ENCODE measurements around the gene PANK4.

The PANK4 gene

GRCh38 chr1:2512862-2513421, 13.5 kb downstream of the PANK4 start:
- H3K27ac ChIP-seq (ENCODE audit: poor library complexity, severe bottlenecking), result no peak overlapping the region
- ATAC-seq (ENCODE audit: low read depth) (no peak), DNase-seq (ENCODE audit: low spot score) (no peak)
- H3K4me3 ChIP-seq (ENCODE audit: severe bottlenecking), result no peak overlapping the region
- no peaks in the 10 kb centered on the region for H3K4me1 ChIP-seq (ENCODE audit: insufficient read depth, poor library complexity, severe bottlenecking)
- H3K9me3 ChIP-seq (ENCODE audit: severe bottlenecking), result no peaks in the 10 kb centered on the region
- no peak for TF ChIP-seq CTCF (IDR thresholded peaks at IDR 0.05; ENCODE audit: poor library complexity, severe bottlenecking)
- H3K27me3 ChIP-seq (ENCODE audit: insufficient read depth, poor library complexity, severe bottlenecking), result no peaks in the 10 kb centered on the region
- peaks cover 77% of the 10 kb centered on the region for H3K36me3 ChIP-seq (ENCODE audit: low read depth)

GRCh38 chr1:2510366-2511155, 15.8 kb downstream of the PANK4 start:
- Histone ChIP-seq H3K4me3 (ENCODE audit: severe bottlenecking) (no peak overlapping the region), H3K36me3 (ENCODE audit: low read depth) (peaks cover 64% of the 10 kb centered on the region), H3K4me1 (ENCODE audit: insufficient read depth, poor library complexity, severe bottlenecking) (no peaks in the 10 kb centered on the region), H3K27me3 (ENCODE audit: insufficient read depth, poor library complexity, severe bottlenecking) (no peaks in the 10 kb centered on the region), H3K9me3 (ENCODE audit: severe bottlenecking) (no peaks in the 10 kb centered on the region), H3K27ac (ENCODE audit: poor library complexity, severe bottlenecking) (no peak overlapping the region)
- no peak for TF ChIP-seq CTCF (IDR thresholded peaks at IDR 0.05; ENCODE audit: poor library complexity, severe bottlenecking)
- DNase-seq (ENCODE audit: low spot score) (no peak), ATAC-seq (ENCODE audit: low read depth) (no peak)

GRCh38 chr1:2509589-2509988, 16.8 kb downstream of the PANK4 start:
- no peak for ATAC-seq (ENCODE audit: low read depth)
- Histone ChIP-seq H3K27me3 (ENCODE audit: insufficient read depth, poor library complexity, severe bottlenecking) (no peaks in the 10 kb centered on the region), H3K9me3 (ENCODE audit: severe bottlenecking) (no peaks in the 10 kb centered on the region), H3K4me3 (ENCODE audit: severe bottlenecking) (no peak overlapping the region), H3K36me3 (ENCODE audit: low read depth) (peaks cover 56% of the 10 kb centered on the region), H3K27ac (ENCODE audit: poor library complexity, severe bottlenecking) (no peak overlapping the region), H3K4me1 (ENCODE audit: insufficient read depth, poor library complexity, severe bottlenecking) (no peaks in the 10 kb centered on the region)
- no peak for TF ChIP-seq CTCF (IDR thresholded peaks at IDR 0.05; ENCODE audit: poor library complexity, severe bottlenecking)
- DNase-seq (ENCODE audit: low spot score), result no peak

GRCh38 chr1:2508751-2509150, 17.6 kb downstream of the PANK4 start:
- Histone ChIP-seq H3K9me3 (ENCODE audit: severe bottlenecking) (no peaks in the 10 kb centered on the region), H3K36me3 (ENCODE audit: low read depth) (peaks cover 51% of the 10 kb centered on the region), H3K4me1 (ENCODE audit: insufficient read depth, poor library complexity, severe bottlenecking) (no peaks in the 10 kb centered on the region), H3K27ac (ENCODE audit: poor library complexity, severe bottlenecking) (no peak overlapping the region), H3K4me3 (ENCODE audit: severe bottlenecking) (no peak overlapping the region), H3K27me3 (ENCODE audit: insufficient read depth, poor library complexity, severe bottlenecking) (no peaks in the 10 kb centered on the region)
- TF ChIP-seq CTCF (IDR thresholded peaks at IDR 0.05; ENCODE audit: poor library complexity, severe bottlenecking), result no peak
- DNase-seq (ENCODE audit: low spot score), result no peak
- ATAC-seq (ENCODE audit: low read depth), result no peak

GRCh38 chr1:2508180-2508579, 18.2 kb downstream of the PANK4 start:
- H3K9me3 ChIP-seq (ENCODE audit: severe bottlenecking), result no peaks in the 10 kb centered on the region
- no peak for ATAC-seq (ENCODE audit: low read depth)
- peaks cover 45% of the 10 kb centered on the region for H3K36me3 ChIP-seq (ENCODE audit: low read depth)
- H3K4me1 ChIP-seq (ENCODE audit: insufficient read depth, poor library complexity, severe bottlenecking), result no peaks in the 10 kb centered on the region
- TF ChIP-seq CTCF (IDR thresholded peaks at IDR 0.05; ENCODE audit: poor library complexity, severe bottlenecking), result no peak
- no peaks in the 10 kb centered on the region for H3K27me3 ChIP-seq (ENCODE audit: insufficient read depth, poor library complexity, severe bottlenecking)
- H3K4me3 ChIP-seq (ENCODE audit: severe bottlenecking), result no peak overlapping the region
- DNase-seq (ENCODE audit: low spot score), result no peak
- H3K27ac ChIP-seq (ENCODE audit: poor library complexity, severe bottlenecking), result no peak overlapping the region

Measured in RWPE2 (cell line).